Kasumi-1 (cell line): ENCODE results near the gene NPHP4.
"Not testable (repeated sequence)": the region's sequence is repeated elsewhere in the genome, so short reads cannot be mapped to it uniquely, and the experiment has no call there.

Experiments
- DNase-seq, 2 experiments: peaks; one replicate each; lab custom pipeline; 2025; lab: John Stamatoyannopoulos, UW

Gene NPHP4

GRCh38 chr1:5855196-5855897 lies 136.9 kb downstream of the NPHP4 start:
- DNase-seq, result no peak

- DNase-seq, result no peak
Observed at GRCh38 chr1:5854754-5855153, 137.5 kb downstream of the NPHP4 start.

- DNase-seq, result not testable (repeated sequence)
Observed at GRCh38 chr1:5853858-5854257, 138.4 kb downstream of the NPHP4 start.

- DNase-seq, result no peak
Observed at GRCh38 chr1:5850503-5850902, 141.7 kb downstream of the NPHP4 start.

- no peak for DNase-seq
Observed at GRCh38 chr1:5849550-5849949, 142.7 kb downstream of the NPHP4 start.

- DNase-seq, result peak; percentile 1 to 22
Observed at GRCh38 chr1:5847013-5847659, 145.1 kb downstream of the NPHP4 start.

GRCh38 chr1:5845376-5845775 lies 146.8 kb downstream of the NPHP4 start:
- no peak for DNase-seq

- no peak for DNase-seq
Observed at GRCh38 chr1:5844442-5844841, 147.8 kb downstream of the NPHP4 start.

- no peak for DNase-seq
Observed at GRCh38 chr1:5843521-5844096, 148.6 kb downstream of the NPHP4 start.

GRCh38 chr1:5842679-5843078 lies 149.5 kb downstream of the NPHP4 start:
- no peak for DNase-seq

- no peak for DNase-seq
Observed at GRCh38 chr1:5840551-5841001, 151.6 kb downstream of the NPHP4 start.

GRCh38 chr1:5839881-5840550 lies 152.2 kb downstream of the NPHP4 start:
- no peak for DNase-seq

- DNase-seq, result no peak
Observed at GRCh38 chr1:5839161-5839880, 152.9 kb downstream of the NPHP4 start.

- DNase-seq, result no peak
Observed at GRCh38 chr1:5837976-5838653, 154.1 kb downstream of the NPHP4 start.

- DNase-seq, result peak; percentile 18 to 25
Observed at GRCh38 chr1:5836776-5837440, 155.3 kb downstream of the NPHP4 start.

GRCh38 chr1:5835179-5835562 lies 157.1 kb downstream of the NPHP4 start:
- DNase-seq, result no peak

GRCh38 chr1:5834477-5835178 lies 157.6 kb downstream of the NPHP4 start:
- no peak for DNase-seq

GRCh38 chr1:5833911-5834310 lies 158.3 kb downstream of the NPHP4 start:
- no peak for DNase-seq

GRCh38 chr1:5832916-5833895 lies 159.0 kb downstream of the NPHP4 start:
- DNase-seq, result no peak
